SK-N-MC (cell line): ENCODE measurements around the gene DDX39A.

ENCODE experiments used
- EZH2 ChIP-seq: fragments of 200-600 bp; sonication (generic); IDR thresholded peaks from one replicate; pipeline ENCODE4 v1.6.1; 2017; ENCODE audit warnings: antibody characterized with exemption
- FOXP2 ChIP-seq: optimal IDR thresholded peaks from 2 replicates; pipeline ENCODE3; 2011; ENCODE audit warnings: mild to moderate bottlenecking, moderate library complexity; ENCODE audit not compliant: insufficient read depth; ENCODE audit errors: extremely low read length, control extremely low read depth
- POLR2AphosphoS5 ChIP-seq: IDR thresholded peaks from 2 replicates; pipeline ENCODE4 v1.6.1; 2012; ENCODE audit warnings: mild to moderate bottlenecking, low read depth, low read length, borderline replicate concordance

- TF ChIP-seq EZH2, result no peak
- TF ChIP-seq POLR2AphosphoS5, result no peak
- no peak for TF ChIP-seq FOXP2
Observed at GRCh38 chr19:14385492-14385891, 33.6 kb downstream of the DDX39A start.
